HG03571 (cell line): ENCODE data around the gene BRCA2.
"Not testable (repeated sequence)": the region's sequence is repeated elsewhere in the genome, so short reads cannot be mapped to it uniquely, and the experiment has no call there.

Experiments
- ATAC-seq: cut with Tn5 transposase; IDR thresholded peaks from one replicate; pipeline ENCODE4 v1.9.1; 2021; ENCODE audit not compliant: unreplicated experiment

Gene BRCA2

DNA sequence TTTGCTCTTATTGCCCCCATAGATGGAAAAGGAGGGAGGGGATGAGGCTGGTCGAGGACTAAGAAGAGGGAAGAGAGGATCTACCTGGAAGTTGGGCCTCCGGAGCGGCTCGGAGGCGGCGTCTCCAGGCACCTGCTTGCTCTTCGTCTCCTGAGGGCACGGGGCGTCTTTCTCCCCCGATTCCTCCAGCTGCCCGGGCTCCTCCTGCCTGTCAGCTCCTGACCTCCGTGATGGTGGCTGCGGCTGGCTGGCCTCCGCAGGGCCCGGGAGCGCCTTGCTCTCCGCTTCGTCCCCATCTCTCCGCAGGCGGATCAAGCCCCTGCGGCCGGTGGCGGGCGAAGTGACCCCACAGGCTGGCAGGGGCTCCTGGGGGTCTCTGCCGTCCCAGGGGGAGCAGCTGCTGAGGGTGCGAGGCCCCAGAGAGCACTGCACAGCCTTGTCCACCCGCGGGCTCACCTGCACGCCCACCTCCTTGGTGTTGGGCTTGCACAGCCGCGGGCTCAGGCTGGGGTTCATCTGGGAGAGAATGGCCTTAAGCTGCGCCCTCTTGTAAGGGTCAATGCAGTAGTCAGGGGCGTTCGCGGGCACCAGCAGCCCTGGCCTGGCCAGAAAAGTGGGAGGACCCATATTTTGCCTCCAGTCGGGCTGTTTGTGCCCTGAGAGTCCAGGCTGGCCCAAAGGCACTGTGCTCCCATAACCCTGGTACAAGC is 4.0 kb upstream of the BRCA2 start:
- no peak for ATAC-seq

DNA sequence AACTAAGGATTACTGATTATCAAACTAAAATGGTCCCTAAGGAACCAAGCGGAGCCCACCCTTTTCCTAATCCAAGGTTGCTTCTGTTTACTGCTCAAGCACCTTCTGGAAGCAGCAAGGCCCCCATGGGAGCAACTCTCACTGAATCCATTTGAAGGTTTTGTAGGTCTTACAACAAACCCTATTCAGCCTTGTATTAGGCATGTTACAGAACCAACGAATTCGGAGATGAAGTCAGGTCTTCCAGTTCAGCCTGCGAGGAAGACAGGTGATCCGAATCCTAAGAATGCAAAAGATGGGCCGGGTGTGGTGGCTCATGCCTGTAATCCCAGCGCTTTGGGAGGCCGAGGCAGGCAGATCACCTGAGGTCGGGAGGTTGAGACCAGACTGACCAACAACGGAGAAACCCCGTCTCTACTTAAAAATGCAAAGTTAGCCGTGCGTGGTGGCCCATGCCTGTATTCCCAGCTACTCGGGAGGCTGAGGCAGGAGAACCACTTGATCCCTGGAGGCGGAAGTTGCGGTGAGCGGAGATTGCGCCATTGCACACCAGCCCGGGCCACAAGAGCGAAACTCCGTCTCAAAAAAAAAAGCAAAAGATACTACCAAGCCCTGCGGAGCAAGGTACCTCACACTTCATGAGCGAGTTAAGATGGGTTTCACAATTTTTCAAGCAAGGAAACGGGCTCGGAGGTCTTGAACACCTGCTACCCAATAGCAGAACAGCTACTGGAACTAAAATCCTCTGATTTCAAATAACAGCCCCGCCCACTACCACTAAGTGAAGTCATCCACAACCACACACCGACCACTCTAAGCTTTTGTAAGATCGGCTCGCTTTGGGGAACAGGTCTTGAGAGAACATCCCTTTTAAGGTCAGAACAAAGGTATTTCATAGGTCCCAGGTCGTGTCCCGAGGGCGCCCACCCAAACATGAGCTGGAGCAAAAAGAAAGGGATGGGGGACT is 754 bp upstream of the BRCA2 start:
- ATAC-seq, result peak; percentile 21

DNA sequence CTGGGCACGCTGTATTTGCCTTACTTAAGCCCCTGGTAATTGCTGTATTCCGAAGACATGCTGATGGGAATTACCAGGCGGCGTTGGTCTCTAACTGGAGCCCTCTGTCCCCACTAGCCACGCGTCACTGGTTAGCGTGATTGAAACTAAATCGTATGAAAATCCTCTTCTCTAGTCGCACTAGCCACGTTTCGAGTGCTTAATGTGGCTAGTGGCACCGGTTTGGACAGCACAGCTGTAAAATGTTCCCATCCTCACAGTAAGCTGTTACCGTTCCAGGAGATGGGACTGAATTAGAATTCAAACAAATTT is 676 bp downstream of the BRCA2 start:
- peak; percentile 37 for ATAC-seq

DNA sequence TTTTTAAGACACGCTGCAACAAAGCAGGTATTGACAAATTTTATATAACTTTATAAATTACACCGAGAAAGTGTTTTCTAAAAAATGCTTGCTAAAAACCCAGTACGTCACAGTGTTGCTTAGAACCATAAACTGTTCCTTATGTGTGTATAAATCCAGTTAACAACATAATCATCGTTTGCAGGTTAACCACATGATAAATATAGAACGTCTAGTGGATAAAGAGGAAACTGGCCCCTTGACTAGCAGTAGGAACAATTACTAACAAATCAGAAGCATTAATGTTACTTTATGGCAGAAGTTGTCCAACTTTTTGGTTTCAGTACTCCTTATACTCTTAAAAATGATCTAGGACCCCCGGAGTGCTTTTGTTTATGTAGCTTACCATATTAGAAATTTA is 1.2 kb downstream of the BRCA2 start:
- ATAC-seq, result no peak

DNA sequence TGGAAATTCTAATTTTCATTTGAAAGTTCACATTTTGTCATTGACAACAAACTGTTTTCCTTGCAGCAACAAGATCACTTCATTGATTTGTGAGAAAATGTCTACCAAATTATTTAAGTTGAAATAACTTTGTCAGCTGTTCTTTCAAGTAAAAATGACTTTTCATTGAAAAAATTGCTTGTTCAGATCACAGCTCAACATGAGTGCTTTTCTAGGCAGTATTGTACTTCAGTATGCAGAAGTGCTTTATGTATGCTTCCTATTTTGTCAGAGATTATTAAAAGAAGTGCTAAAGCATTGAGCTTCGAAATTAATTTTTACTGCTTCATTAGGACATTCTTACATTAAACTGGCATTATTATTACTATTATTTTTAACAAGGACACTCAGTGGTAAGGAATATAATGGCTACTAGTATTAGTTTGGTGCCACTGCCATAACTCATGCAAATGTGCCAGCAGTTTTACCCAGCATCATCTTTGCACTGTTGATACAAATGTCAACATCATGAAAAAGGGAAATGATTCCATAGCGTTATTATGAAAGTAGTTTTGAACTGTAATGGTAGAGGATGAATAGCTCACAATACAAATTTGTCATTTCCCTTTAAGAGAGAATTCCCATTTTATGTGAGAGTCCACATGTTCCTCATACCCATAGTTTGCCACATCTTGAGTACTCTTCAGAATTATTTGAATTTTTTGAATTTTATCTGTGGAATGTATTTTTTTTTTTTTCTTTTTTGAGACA is 2.6 kb downstream of the BRCA2 start:
- no peak for ATAC-seq

DNA sequence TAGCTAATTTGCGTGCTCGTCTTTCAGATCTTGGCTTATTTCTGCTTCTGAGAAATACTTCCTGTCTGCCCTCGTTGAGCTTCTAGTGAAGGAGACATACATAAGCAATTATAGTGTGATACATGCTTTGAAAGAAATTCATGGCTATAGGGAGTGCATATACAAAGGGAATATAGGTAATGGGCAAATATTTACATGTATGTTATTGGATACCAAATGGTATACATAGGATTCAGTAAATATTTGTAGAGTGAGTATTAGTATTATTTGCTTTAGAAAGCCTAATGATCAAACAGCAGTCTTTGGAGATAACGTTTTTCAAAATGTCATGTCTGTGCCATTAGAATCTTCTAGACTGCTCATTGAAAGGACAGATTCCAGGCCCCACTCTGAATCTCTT is 5.2 kb downstream of the BRCA2 start:
- no peak for ATAC-seq

DNA sequence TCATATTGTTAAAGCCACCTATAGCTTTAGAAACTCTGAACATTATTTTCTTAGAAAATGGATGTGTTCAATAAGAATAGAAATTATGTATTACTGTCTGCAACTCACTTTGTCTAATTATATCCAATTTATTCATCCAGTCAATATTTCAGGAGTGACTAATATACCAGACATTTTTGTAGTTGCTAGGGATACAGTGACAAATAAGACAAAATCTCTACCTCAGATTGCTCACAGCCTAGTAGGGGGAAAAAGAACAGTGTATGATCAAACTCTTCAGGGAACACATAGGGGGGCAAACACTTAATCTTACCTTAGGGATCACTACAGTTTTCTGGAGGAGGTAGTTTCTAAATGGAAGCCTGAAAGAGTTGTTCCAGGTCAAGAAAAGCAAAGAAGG is 8.6 kb downstream of the BRCA2 start:
- ATAC-seq, result no peak

DNA sequence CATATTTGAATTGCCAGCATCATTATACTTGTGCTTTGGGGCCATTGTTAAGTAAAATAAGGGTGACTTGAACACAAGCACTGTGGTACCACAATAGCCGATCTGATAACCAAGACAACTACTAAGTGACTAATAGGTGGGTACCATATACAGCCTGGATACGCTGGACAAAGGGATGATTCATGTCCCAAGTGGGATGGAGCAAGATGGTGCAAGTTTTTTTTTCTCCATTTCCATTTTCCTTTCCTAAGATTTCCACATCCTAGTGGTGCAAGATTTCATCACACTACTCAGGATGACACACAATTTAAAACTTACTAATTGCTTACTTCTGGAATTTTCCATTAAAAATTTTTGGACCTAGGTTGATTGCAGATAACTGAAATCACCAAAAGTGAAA is 15.1 kb downstream of the BRCA2 start:
- no peak for ATAC-seq

DNA sequence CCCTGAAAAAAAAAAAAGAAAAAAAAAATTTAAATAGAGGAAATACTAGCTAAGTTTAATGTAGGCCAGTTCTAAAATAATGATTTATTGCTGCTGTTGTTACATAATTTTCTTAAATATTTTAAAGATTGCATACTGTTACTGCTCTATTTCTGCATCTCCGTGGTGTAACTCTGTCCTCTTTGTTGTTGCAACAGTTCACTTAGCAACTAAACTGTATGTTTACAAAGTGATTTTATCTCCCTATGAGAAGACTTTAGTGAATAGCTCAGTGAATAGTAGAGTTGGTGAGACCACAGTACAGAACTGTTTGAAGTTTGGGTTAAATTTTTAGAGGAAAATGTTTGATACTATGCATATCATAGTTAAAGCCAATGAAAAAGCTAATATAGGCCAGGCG is 19.4 kb downstream of the BRCA2 start:
- no peak for ATAC-seq

DNA sequence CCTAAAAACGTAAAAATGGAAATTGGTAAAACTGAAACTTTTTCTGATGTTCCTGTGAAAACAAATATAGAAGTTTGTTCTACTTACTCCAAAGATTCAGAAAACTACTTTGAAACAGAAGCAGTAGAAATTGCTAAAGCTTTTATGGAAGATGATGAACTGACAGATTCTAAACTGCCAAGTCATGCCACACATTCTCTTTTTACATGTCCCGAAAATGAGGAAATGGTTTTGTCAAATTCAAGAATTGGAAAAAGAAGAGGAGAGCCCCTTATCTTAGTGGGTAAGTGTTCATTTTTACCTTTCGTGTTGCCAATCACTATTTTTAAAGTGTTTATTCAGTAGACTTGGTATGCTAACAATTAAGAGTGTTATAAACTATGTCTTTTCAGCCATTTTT is 25.6 kb downstream of the BRCA2 start:
- no peak for ATAC-seq

DNA sequence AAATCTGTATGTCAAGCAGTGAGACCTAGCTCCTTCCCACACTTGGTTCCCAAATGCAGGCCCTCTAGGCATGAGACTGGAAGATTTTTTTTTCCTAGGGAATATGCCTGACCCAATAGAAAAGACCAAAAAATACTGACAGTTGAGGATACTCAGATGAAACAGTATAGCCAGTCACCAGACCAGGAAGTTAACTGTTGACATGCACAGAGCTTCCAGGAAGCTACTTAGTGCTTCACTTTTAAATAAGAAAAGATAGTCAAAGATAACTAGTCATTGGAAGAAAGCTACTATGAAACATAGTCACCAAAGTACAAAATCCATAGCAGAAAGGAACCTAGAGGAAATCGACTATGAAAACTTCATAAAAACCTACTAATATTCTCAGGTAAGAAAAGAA is 32.3 kb downstream of the BRCA2 start:
- no peak for ATAC-seq

DNA sequence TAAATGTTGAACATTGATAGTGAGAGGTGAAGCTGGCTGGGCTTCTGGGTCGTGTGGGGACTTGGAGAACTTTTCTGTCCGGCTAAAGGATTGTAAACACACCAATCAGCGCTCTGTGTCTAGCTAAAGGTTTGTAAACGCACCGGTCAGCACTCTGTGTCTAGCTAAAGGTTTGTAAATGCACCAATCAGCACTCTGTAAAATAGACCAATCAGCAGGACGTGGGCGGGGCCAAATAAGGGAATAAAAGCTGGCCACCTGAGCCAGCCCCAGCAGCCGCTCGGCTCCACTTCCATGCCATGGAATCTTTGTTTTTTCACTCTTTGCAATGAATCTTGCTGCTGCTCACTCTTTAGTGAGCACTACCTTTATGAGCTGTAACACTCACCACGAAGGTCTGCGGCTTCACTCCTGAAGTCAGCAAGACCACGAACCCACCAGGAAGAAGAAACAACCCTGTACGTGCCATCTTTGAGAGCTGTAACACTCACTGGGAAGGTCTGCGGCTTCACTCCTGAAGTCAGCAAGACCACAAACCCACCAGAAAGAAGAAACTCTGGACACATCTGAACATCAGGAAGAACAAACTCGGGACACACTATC is 35.6 kb downstream of the BRCA2 start:
- not testable (repeated sequence) for ATAC-seq

DNA sequence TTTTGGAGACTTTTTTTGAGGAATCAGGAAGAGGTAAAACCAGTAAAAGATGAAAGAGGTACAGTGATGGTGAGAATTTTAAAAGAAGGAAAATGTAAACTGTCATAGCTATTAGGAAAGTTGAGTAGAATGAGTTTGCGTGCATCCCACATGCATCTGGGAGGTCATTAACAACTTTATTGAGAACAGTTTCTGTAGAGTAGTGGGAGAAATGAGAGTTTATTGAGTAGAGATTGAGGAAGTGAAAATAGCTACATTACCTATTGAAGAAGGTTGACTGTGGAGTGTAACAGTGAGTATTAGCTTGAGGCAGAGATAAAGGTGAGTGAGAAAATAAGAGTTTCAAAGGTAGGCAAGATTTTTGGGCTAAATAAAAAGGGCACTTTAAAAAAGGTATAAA is 38.7 kb downstream of the BRCA2 start:
- no peak for ATAC-seq

DNA sequence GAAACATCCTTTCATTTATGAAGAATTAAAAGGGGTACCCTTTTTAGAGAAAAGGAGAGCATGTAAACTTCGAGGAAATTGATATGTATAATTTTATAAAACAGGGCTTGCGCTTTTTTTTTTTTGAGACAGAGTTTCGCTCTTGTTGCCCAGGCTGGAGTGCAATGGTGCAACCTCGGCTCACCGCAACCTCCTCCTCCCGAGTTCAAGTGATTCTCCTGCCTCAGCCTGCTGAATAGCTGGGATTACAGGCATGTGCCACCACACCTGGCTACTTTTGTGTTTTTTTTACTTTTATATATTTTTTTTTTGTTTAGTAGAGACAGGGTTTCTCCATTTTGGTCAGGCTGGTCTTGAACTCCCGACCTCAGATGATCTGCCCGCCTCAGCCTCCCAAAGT is 40.6 kb downstream of the BRCA2 start:
- not testable (repeated sequence) for ATAC-seq

DNA sequence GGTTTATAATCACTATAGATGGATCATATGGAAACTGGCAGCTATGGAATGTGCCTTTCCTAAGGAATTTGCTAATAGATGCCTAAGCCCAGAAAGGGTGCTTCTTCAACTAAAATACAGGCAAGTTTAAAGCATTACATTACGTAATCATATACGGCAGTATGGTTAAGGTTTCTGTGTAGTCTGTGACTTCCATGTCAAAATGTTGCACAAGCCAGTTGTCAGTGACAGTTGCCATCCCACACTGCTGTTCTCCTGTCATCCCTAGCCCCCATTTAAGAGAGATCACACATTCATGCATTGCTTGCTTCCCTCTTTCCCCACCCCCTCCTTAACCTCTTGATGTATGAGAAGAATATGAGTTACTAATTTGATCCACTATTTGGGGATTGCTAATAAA is 47.3 kb downstream of the BRCA2 start:
- no peak for ATAC-seq

DNA sequence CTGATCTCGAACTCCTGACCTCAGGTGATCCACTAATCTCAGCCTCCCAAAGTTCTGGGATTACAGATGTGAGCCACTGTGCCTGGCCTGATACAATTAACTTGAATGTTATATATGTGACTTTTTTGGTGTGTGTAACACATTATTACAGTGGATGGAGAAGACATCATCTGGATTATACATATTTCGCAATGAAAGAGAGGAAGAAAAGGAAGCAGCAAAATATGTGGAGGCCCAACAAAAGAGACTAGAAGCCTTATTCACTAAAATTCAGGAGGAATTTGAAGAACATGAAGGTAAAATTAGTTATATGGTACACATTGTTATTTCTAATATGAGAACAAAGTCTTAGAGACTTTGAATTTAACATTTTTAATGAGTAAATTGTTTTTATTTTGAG is 55.5 kb downstream of the BRCA2 start:
- no peak for ATAC-seq

DNA sequence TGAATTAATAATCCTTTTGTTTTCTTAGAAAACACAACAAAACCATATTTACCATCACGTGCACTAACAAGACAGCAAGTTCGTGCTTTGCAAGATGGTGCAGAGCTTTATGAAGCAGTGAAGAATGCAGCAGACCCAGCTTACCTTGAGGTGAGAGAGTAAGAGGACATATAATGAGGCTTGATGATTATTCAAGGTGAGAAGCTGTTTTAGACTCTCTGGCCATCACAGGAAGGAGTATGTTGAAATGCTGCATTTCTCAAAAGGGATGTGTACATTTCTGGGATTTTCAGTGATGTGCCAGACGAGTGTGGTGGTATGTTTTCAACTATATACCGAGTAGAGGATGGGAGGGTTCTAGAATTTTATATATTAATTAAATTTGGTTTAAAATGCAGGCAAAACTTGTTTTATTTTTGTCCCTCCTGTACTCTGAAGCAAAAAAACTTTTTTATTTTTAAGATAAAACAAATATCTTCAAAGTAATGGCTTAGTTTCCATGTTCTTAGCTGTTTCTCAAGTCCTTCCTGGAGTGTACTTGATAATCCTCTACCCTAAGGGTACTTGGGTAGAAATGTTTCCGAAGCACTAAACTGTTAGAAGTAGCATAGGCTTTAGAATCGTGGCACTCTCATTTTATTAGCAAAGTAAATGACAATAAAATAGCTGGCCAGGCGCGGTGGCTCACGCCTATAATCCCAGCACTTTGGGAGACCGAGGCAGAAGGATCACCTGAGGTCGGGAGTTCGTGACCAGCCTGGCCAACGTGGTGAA is 61.5 kb downstream of the BRCA2 start:
- ATAC-seq, result no peak

DNA sequence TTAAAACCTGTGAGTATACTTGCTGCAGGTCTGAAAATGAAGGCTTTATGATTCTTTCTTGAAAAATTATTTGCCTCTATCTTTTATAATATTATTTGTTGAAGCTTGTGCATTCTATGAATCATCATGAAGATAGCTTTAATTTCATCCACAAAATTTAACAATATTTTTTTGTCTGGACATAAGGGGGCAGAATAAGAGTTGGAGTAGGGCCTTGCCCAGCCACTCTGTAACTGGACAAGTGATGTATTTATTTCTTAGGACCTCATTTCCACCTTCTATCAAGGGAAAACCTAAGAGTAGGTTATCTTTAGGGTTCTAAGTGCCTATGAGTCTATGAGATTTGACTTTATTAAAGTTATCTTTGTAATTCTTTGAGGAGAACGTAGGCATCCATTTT is 62.7 kb downstream of the BRCA2 start:
- no peak for ATAC-seq

DNA sequence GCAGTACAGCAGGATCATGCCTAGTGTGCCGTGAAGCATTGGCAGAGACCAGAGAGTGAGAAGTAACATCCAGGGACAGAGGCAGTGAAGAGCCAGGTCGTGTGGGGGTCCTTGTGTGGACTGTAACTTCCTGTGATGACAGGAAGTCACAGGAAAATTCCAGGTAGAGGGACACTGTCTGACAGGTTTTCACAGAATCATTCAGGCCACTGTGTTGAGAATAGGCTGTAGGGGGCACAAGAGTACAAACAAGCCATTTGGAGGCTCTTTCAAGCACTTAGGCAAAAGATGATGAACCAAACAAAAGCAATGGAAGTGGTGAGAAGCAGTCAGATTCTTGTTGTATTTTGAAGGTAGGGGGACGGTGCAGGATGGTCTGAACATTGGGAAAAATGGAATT is 66.2 kb downstream of the BRCA2 start:
- no peak for ATAC-seq

DNA sequence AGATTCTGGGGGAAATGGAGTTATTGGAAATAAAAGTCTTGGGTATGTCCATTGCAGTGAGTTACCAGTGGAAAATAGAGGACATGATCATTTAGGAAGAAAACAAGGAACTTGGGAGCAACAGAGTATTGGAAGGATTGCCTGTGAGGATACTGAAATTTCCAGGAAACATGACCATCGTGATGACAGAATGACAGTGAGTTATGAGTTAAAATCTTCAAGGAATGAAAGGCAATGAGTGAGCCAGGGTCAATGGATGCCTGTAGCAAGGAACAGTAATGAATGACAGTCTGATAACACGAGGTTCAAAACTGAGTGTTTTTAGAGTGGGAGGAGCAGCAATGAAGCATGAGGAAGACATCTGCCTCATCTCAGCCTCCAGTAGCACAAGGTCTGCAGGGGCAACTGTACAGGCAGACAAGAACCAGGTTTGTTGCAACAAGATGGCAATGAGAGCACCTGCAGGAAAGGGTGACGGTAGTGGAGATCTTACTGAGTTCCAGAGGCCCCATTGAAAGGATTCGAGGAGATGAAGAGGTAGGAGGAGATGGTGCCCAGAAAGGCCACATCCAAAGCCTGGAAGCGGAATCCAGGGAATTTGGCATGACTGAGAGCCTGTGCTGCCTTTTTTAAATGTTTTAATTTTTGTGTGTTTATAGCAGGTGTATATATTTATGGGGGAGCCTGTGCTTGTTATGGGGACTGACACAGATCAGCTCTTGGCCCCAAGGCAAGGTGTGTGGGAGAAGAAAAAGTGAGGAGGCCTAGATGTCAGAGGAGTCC is 68.7 kb downstream of the BRCA2 start:
- ATAC-seq, result no peak
